K562 (cell line): ENCODE data around the gene PTCRA. TPM values are rescaled to one million over a fixed set of nuclear protein-coding genes. Genes with fewer than 3 reads are reported as not detected.

Experiments used
- ARID4B ChIP-seq: sonication (generic); formaldehyde crosslinking; IDR thresholded peaks from 2 replicates; pipeline ENCODE4 v1.8.0; 2022; ENCODE audit warnings: mild to moderate bottlenecking, missing genetic modification reagents
- ETS1 ChIP-seq: conservative IDR thresholded peaks from 2 replicates; pipeline ENCODE4 v1.6.1; 2011; ENCODE audit warnings: low read depth, mild to moderate bottlenecking, low read length; ENCODE audit not compliant: control insufficient read depth
- NBN ChIP-seq: fragments of 450-650 bp; IDR thresholded peaks from 2 replicates; pipeline ENCODE4 v1.6.1; 2016; ENCODE audit warnings: low read depth, mild to moderate bottlenecking
- PHF8 ChIP-seq: fragments of 200-600 bp; sonication (generic); IDR thresholded peaks from 2 replicates; pipeline ENCODE4 v1.6.1; 2012; ENCODE audit warnings: mixed run types, mild to moderate bottlenecking, inconsistent platforms, low read length, moderate library complexity, borderline replicate concordance
- RAD21 ChIP-seq, 2 experiments: fragments of 250-450 bp in 1 of 2; fragments of 450-650 bp in 1 of 2; sonication (Bioruptor Pico) in 1 of 2; formaldehyde crosslinking in 1 of 2; IDR thresholded peaks in 1 of 2; conservative IDR thresholded peaks in 1 of 2; 2 replicates each; pipeline versions ENCODE4 v1.4.0 to v1.8.0; 2020 to 2022; ENCODE audit warnings: mild to moderate bottlenecking in 2 of 2, moderate library complexity in 1 of 2
- polyA plus RNA-seq, 8 experiments: library from polyadenylated mRNA; depleted of rRNA in 4 of 8; stranded (reverse) in 5 of 8; unstranded in 3 of 8; fragments of >200 nt; fragmentation: Nextera tagmentation in 2 of 8; fragmentation: Illumina TruSeq in 1 of 8; extraction: Ambion mirVana in 2 of 8; extraction: Trizol in 1 of 8; gene quantifications; 2 replicates each; pipeline versions ENCODE4 v1.2.1 to v1.2.3, GENCODE V29; 2011 to 2014; ENCODE audit warnings: inconsistent platforms in 1 of 8, missing spikeins in 1 of 8
- total RNA-seq, 7 experiments: library from RNA; depleted of rRNA in 6 of 7; stranded (reverse); fragments of >200 nt in 6 of 7; fragmentation: Illumina TruSeq in 2 of 7; extraction: Trizol in 2 of 7; gene quantifications; 2 replicates each; pipeline versions ENCODE4 v1.2.1 to v1.2.3, GENCODE V29; 2011 to 2021; ENCODE audit warnings: low replicate concordance in 1 of 7
- TF ChIP-seq, protein P1 (sequence below): fragments of 450-650 bp; IDR thresholded peaks from 2 replicates; pipeline ENCODE4 v1.7.1; 2018; ENCODE audit warnings: mild to moderate bottlenecking, low read depth; ENCODE audit not compliant: partially characterized antibody
- TF ChIP-seq, protein P2 (sequence below): fragments of 250-450 bp; sonication (Bioruptor Pico); IDR thresholded peaks from 2 replicates; pipeline ENCODE4 v1.4.0; 2020; ENCODE audit warnings: mild to moderate bottlenecking, moderate library complexity

PTCRA gene
- total and polyA plus RNA-seq, 9 of the 15 experiments (the other 6 are each of a cell fraction or from before 2014, with no cell fraction given), result 0.21 TPM; not detected in 8

GRCh38 chr6:42929821-42930360 is 14.0 kb downstream of the PTCRA start (continued):
- TF ChIP-seq, protein P1, sequence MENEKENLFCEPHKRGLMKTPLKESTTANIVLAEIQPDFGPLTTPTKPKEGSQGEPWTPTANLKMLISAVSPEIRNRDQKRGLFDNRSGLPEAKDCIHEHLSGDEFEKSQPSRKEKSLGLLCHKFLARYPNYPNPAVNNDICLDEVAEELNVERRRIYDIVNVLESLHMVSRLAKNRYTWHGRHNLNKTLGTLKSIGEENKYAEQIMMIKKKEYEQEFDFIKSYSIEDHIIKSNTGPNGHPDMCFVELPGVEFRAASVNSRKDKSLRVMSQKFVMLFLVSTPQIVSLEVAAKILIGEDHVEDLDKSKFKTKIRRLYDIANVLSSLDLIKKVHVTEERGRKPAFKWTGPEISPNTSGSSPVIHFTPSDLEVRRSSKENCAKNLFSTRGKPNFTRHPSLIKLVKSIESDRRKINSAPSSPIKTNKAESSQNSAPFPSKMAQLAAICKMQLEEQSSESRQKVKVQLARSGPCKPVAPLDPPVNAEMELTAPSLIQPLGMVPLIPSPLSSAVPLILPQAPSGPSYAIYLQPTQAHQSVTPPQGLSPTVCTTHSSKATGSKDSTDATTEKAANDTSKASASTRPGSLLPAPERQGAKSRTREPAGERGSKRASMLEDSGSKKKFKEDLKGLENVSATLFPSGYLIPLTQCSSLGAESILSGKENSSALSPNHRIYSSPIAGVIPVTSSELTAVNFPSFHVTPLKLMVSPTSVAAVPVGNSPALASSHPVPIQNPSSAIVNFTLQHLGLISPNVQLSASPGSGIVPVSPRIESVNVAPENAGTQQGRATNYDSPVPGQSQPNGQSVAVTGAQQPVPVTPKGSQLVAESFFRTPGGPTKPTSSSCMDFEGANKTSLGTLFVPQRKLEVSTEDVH, result no peak
- TF ChIP-seq NBN (no peak; the same call in 1 of the 2 replicates), ETS1 (no peak), RAD21 (CRISPR knock-in tag; conservative IDR thresholded peaks at IDR 0.05 in 1 of 2, IDR thresholded peaks at IDR 0.05 in 1 of 2) (peak; percentile 0 to 1; a peak in 1 of 4 replicates), PHF8 (peak; percentile 30), ARID4B (CRISPR knock-in tag) (peak; percentile 4; the same call in 1 of the 2 replicates)
- TF ChIP-seq, protein P2, sequence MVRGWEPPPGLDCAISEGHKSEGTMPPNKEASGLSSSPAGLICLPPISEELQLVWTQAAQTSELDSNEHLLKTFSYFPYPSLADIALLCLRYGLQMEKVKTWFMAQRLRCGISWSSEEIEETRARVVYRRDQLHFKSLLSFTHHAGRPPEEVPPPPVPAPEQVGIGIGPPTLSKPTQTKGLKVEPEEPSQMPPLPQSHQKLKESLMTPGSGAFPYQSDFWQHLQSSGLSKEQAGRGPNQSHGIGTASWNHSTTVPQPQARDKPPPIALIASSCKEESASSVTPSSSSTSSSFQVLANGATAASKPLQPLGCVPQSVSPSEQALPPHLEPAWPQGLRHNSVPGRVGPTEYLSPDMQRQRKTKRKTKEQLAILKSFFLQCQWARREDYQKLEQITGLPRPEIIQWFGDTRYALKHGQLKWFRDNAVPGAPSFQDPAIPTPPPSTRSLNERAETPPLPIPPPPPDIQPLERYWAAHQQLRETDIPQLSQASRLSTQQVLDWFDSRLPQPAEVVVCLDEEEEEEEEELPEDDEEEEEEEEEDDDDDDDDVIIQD (CRISPR knock-in tag), result peak; percentile 70; the same call in 1 of the 2 replicates
